HepG2 (cell line): ENCODE data around the gene PLCG2. TPM values are rescaled to one million over a fixed set of nuclear protein-coding genes. Genes with fewer than 3 reads are reported as not detected.

Source experiments
- ATAC-seq: fragments of 200-7000 bp; cut with Tn5 transposase; 3 replicates; pipeline ENCODE4 v1.9.1; 2020; ENCODE audit warnings: mild to moderate bottlenecking, moderate library complexity
- BruUV-seq: library from RNA; stranded (reverse); fragments of 400-500 nt; replicated peaks from 2 replicates; lab custom pipeline; 2021; lab: Mats Ljungman, UMichigan
- CTCF ChIA-PET: fragments of 300-600 bp; formaldehyde crosslinking; extraction: SDS; loops from one replicate; lab custom pipeline; 2021; ENCODE audit warnings: low total read pairs, inconsistent platforms, low intra/inter-chr PET ratio; lab: Yijun Ruan, JAX
- POLR2A ChIA-PET: fragments of 350-600 bp; sonication (Branson Sonifier 250); formaldehyde crosslinking; loops from one replicate; lab custom pipeline; 2020; ENCODE audit warnings: antibody characterized with exemption, inconsistent platforms; lab: Yijun Ruan, JAX
- DNase-seq: peaks from one replicate; pipeline ENCODE4 v3.0.0-alpha.2; 2015; ENCODE audit warnings: low spot score
- FAIRE-seq: peaks from 3 replicates; lab custom pipeline; 2011; peaks lifted over from hg19 to GRCh38; lab: Jason Lieb, UNC
- H2AFZ ChIP-seq: one replicate; pipeline ENCODE4 v1.6.1; 2011; ENCODE audit warnings: low read length, inconsistent platforms
- H3K27ac ChIP-seq: fragments of 300-600 bp; 3 replicates; pipeline ENCODE4 v1.8.0; 2011; ENCODE audit warnings: mixed run types, mild to moderate bottlenecking, mixed read lengths, low read length, inconsistent platforms; ENCODE audit not compliant: insufficient read depth; ENCODE audit errors: extremely low read length
- H3K27me3 ChIP-seq, 2 experiments: fragments of 200-600 bp in 1 of 2; 2 replicates in 1 of 2; 3 replicates in 1 of 2; pipeline versions ENCODE4 v1.6.0 to v1.8.0; 2011; ENCODE audit warnings: low read length in 2 of 2, mild to moderate bottlenecking in 2 of 2, moderate library complexity in 2 of 2, inconsistent platforms in 1 of 2; ENCODE audit not compliant: insufficient read depth in 2 of 2, control insufficient read depth in 1 of 2
- H3K36me3 ChIP-seq, 2 experiments: fragments of 200-600 bp in 1 of 2; replicated peaks in 1 of 2; 2 replicates in 1 of 2; 3 replicates in 1 of 2; pipeline versions ENCODE4 v1.5.1 to v1.8.0; 2011; ENCODE audit warnings: low read length in 2 of 2, inconsistent platforms in 1 of 2; ENCODE audit not compliant: insufficient read depth in 2 of 2, control insufficient read depth in 1 of 2
- H3K4me1 ChIP-seq: 2 replicates; pipeline ENCODE4 v1.5.1; 2012; ENCODE audit warnings: low read length, inconsistent platforms; ENCODE audit not compliant: insufficient read depth
- H3K4me2 ChIP-seq: 2 replicates; pipeline ENCODE4 v1.6.0; 2011; ENCODE audit warnings: low read depth, low read length, inconsistent platforms
- H3K4me3 ChIP-seq, 3 experiments: fragments of 200-600 bp in 1 of 3; sonication (generic), shearing (Covaris generic) in 1 of 3; replicated peaks in 1 of 3; 2 replicates each; pipeline ENCODE4 v1.5.1; 2011 to 2016; ENCODE audit warnings: low read length in 3 of 3, inconsistent platforms in 2 of 3, low read depth in 2 of 3, mild to moderate bottlenecking in 2 of 3, control low read depth in 1 of 3, mixed read lengths in 1 of 3; ENCODE audit not compliant: insufficient read depth in 1 of 3
- H3K79me2 ChIP-seq: one replicate; pipeline ENCODE4 v1.6.1; 2011; ENCODE audit warnings: low read length, inconsistent platforms; ENCODE audit not compliant: insufficient read depth
- H3K9ac ChIP-seq: 2 replicates; pipeline ENCODE4 v1.6.0; 2011; ENCODE audit warnings: mild to moderate bottlenecking, low read depth, low read length, inconsistent platforms; ENCODE audit not compliant: insufficient read depth
- H3K9me3 ChIP-seq: 2 replicates; pipeline ENCODE4 v1.5.1; 2012; ENCODE audit warnings: mild to moderate bottlenecking, low read length
- H4K20me1 ChIP-seq: 2 replicates; pipeline ENCODE4 v1.6.0; 2011; ENCODE audit warnings: inconsistent platforms, mild to moderate bottlenecking, low read length, moderate library complexity; ENCODE audit not compliant: insufficient read depth
- ZNF33B ChIP-seq: sonication (generic); formaldehyde crosslinking; IDR thresholded peaks from 2 replicates; pipeline ENCODE4 v1.5.1; 2020; ENCODE audit warnings: mild to moderate bottlenecking, missing genetic modification reagents
- whole genome bisulfite sequencing: methylation state at CpG from one replicate; pipeline ENCODE4 v1.1.6; 2017; ENCODE audit warnings: low lambda C conversion rate; 5-methylcytosine and 5-hydroxymethylcytosine counted together
- in situ Hi-C: cut with HindIII; loops from 2 replicates; pipeline ENCODE4 v1.10.0; 2017; ENCODE audit warnings: low pct_unique_long_range_greater_than_20kb; ENCODE audit not compliant: extremely low pct_ligation_motif_present
- intact Hi-C: fragments of 100-400 bp; cut with micrococcal nuclease; formaldehyde crosslinking; loops from one replicate; pipeline ENCODE4 v1.10.0; 2022; ENCODE audit not compliant: unreplicated experiment
- polyA plus RNA-seq, 8 experiments: library from polyadenylated mRNA; depleted of rRNA in 3 of 8; stranded (reverse) in 7 of 8; unstranded in 1 of 8; fragments of >200 nt; fragmentation: Illumina TruSeq in 4 of 8; extraction: Trizol in 4 of 8; gene quantifications; 2 replicates each; pipeline versions ENCODE4 v1.2.1 to v1.2.3, GENCODE V29; 2011 to 2016; ENCODE audit warnings: low read depth in 4 of 8, missing spikeins in 1 of 8, mixed read lengths in 1 of 8; ENCODE audit not compliant: insufficient read depth in 1 of 8
- total RNA-seq, 5 experiments: library from RNA; depleted of rRNA; stranded (reverse); fragments of >200 nt; fragmentation: Illumina TruSeq; extraction: Trizol; gene quantifications; 2 replicates each; pipeline ENCODE4 v1.2.3, GENCODE V29; 2016; ENCODE audit warnings: low read depth in 1 of 5
- TF ChIP-seq, protein P1 (sequence below): sonication (generic); formaldehyde crosslinking; IDR thresholded peaks from 2 replicates; pipeline ENCODE4 v1.8.1; 2023; ENCODE audit warnings: mild to moderate bottlenecking, inconsistent platforms, moderate library complexity, missing genetic modification reagents, borderline replicate concordance

The PLCG2 gene
- total and polyA plus RNA-seq, 2 of the 13 experiments (the other 11 are each of a cell fraction or from before 2014, with no cell fraction given), result 0.13 to 0.18 TPM

DNA sequence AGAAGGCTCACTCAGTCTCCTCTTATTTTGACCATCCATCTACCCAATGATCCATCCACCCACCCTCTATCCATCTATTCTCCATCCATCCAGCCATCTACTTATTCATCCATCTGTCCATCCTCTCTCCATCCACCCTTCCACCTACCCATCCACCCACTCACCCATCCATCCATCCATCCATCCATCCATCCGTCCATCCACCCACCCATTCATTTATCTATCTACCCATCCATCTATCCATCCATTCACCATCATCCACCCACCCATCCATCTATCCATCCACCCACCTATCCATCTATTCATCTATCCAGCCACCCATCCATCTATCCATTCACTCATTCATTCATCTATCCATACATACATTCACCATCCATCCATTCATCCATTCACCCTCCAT lies 45.8 kb upstream of the PLCG2 start (continued):
- TF ChIP-seq, protein P1, sequence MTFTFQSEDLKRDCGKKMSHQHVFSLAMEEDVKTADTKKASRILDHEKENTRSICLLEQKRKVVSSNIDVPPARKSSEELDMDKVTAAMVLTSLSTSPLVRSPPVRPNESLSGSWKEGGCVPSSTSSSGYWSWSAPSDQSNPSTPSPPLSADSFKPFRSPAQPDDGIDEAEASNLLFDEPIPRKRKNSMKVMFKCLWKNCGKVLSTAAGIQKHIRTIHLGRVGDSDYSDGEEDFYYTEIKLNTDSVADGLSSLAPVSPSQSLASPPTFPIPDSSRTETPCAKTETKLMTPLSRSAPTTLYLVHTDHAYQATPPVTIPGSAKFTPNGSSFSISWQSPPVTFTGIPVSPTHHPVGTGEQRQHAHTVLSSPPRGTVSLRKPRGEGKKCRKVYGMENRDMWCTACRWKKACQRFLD, result no peak

DNA sequence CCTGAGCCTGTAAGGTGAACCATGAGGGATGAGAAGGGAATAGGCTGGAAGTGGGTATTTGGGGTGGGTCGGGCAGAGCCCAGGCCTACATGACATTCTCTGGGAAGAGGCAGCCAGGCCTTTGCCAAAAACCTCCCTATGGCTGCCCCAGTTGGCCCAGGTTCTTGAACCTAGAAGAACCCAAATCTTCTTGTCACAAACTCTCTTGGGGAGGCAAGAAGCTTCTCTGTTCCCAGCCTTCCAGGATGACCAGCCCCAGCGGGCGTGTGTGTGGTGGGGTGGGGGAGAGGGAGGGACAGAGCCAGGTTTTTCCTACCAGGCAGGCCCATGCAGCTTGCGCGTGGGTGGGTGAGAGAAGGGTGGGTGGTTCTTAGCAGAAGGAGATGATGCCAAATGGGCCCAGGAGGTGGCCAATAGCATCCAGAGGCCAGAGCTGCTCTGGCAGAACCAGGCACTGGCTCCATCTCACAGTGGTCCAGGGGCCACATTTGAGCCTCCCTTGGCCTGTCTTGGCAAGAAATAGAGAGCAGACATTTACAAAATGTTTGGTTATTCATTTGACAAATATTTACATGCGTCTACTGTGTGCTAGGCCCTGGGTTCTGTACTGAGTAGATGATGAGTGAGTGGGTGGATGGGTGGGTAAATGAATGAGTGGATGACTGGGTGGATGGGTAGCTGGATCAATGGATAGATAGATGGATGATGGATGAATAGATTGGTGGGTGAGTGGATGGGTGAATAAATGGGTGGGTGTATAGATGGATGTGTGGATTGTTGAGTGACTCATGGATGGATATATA lies 44.3 kb upstream of the PLCG2 start:
- intact Hi-C loops, result loop anchor here (5.0 kb wide), 4 partner anchors 113 to 698 kb away; partner anchors contain the start of gene ATMIN
- BruUV-seq, result no TSS peak
- Histone ChIP-seq H3K4me2 (no peak overlapping the region), H3K4me1 (peaks cover 25% of the 10 kb centered on the region), H3K79me2 (no peaks in the 10 kb centered on the region), H3K9me3 (no peaks in the 10 kb centered on the region), H4K20me1 (no peaks in the 10 kb centered on the region), H3K36me3 (no peaks in the 10 kb centered on the region), H3K27ac (no peak overlapping the region), H3K27me3 (peaks cover 1 to 18% of the 10 kb centered on the region in 2 experiments; a peak in 3 of 5 replicates), H2AFZ (no peak overlapping the region), H3K9ac (no peak overlapping the region), H3K4me3 (no peak overlapping the region)
- ATAC-seq, result no peak
- in situ Hi-C loops, result loop anchor here (5.0 to 25.0 kb wide), 3 partner anchors 368 to 698 kb away; partner anchors contain the start of gene ATMIN
- no peak for FAIRE-seq
- 30% methylated on average over 6 of the region's 6 CpGs for WGBS
- TF ChIP-seq ZNF33B (CRISPR knock-in tag), result no peak
- POLR2A ChIA-PET, result no interaction called here
- no peak for DNase-seq
- CTCF ChIA-PET, result no interaction called here
